A549 (cell line): ENCODE data around the gene TASP1. TPM values are rescaled to one million over a fixed set of nuclear protein-coding genes. Genes with fewer than 3 reads are reported as not detected.

ENCODE experiments used
- ATAC-seq, 2 experiments: fragments of 200-7000 bp in 1 of 2; fragments of >200 bp in 1 of 2; cut with Nextera tagmentation in 1 of 2; cut with Tn5 transposase in 1 of 2; 3 replicates each; pipeline versions ENCODE4 v1.8.0 to v1.9.1; 2018 to 2020; ENCODE audit warnings: mild to moderate bottlenecking in 1 of 2, moderate library complexity in 1 of 2
- CTCF ChIA-PET: fragments of 300-600 bp; sonication (Branson Sonifier 250); formaldehyde crosslinking; extraction: SDS; loops from one replicate; lab custom pipeline; 2021; ENCODE audit warnings: antibody characterized with exemption, inconsistent platforms; lab: Yijun Ruan, JAX
- POLR2A ChIA-PET: fragments of 350-600 bp; formaldehyde crosslinking; extraction: SDS; loops from one replicate; lab custom pipeline; 2021; ENCODE audit warnings: antibody characterized with exemption, inconsistent platforms; lab: Yijun Ruan, JAX
- DNase-seq, 2 experiments: peaks; one replicate each; pipeline versions ENCODE4 v3.0.0 to v3.0.0-alpha.2; 2011 to 2016; ENCODE audit warnings: low read depth in 1 of 2, low spot score in 1 of 2
- FAIRE-seq: peaks from 2 replicates; lab custom pipeline; 2011; peaks lifted over from hg19 to GRCh38; lab: Jason Lieb, UNC
- H3K27ac ChIP-seq, 2 experiments: fragments of >200 bp; sonication (Bioruptor Twin); formaldehyde crosslinking; 3 replicates each; pipeline ENCODE4 v1.5.1; 2016 to 2017
- H3K4me1 ChIP-seq: fragments of >200 bp; sonication (Bioruptor Twin); formaldehyde crosslinking; 3 replicates; pipeline ENCODE4 v1.6.1; 2016
- H3K4me2 ChIP-seq: fragments of >200 bp; sonication (Bioruptor Twin); formaldehyde crosslinking; 3 replicates; pipeline ENCODE4 v1.6.1; 2016
- H3K4me3 ChIP-seq: fragments of >200 bp; sonication (Bioruptor Twin); formaldehyde crosslinking; 3 replicates; pipeline ENCODE4 v1.5.1; 2016
- H3K9me3 ChIP-seq: fragments of >200 bp; sonication (Bioruptor Twin); formaldehyde crosslinking; 3 replicates; pipeline ENCODE4 v1.6.1; 2016
- BHLHE40 ChIP-seq: IDR thresholded peaks from 2 replicates; pipeline ENCODE4 v1.6.1; 2012; ENCODE audit warnings: low read depth, low read length, inconsistent platforms
- CTCF ChIP-seq: fragments of >200 bp; sonication (Bioruptor Twin); formaldehyde crosslinking; IDR thresholded peaks from 3 replicates; pipeline ENCODE4 v1.5.1; 2016
- EHMT2 ChIP-seq: fragments of 200-600 bp; sonication (generic); IDR thresholded peaks from 2 replicates; pipeline ENCODE4 v1.6.1; 2016; ENCODE audit warnings: antibody characterized with exemption, low read depth, mild to moderate bottlenecking, moderate library complexity
- ELK1 ChIP-seq: fragments of 150-350 bp; IDR thresholded peaks from 2 replicates; pipeline ENCODE4 v1.6.1; 2014; ENCODE audit warnings: low read depth, mild to moderate bottlenecking, low read length
- FOSB ChIP-seq: fragments of 250-450 bp; sonication (Bioruptor Pico); IDR thresholded peaks from 2 replicates; pipeline ENCODE4 v1.5.0; 2020; ENCODE audit warnings: mild to moderate bottlenecking, moderate library complexity
- FOXS1 ChIP-seq: fragments of 250-450 bp; sonication (Bioruptor Pico); IDR thresholded peaks from 2 replicates; pipeline ENCODE4 v1.5.0; 2020; ENCODE audit warnings: mild to moderate bottlenecking, moderate library complexity
- GATA3 ChIP-seq: IDR thresholded peaks from 2 replicates; pipeline ENCODE4 v1.6.1; 2012; ENCODE audit warnings: borderline replicate concordance
- HDAC2 ChIP-seq: fragments of 200-600 bp; sonication (generic); IDR thresholded peaks from 2 replicates; pipeline ENCODE4 v1.6.1; 2016
- HES2 ChIP-seq: fragments of >200 bp; sonication (Bioruptor Twin); formaldehyde crosslinking; IDR thresholded peaks from 2 replicates; pipeline ENCODE4 v1.6.1; 2016
- HEYL ChIP-seq: fragments of 250-450 bp; sonication (Bioruptor Pico); IDR thresholded peaks from 2 replicates; pipeline ENCODE4 v1.8.0; 2021; ENCODE audit warnings: mild to moderate bottlenecking, moderate library complexity
- HOXB13 ChIP-seq: fragments of 250-450 bp; sonication (Bioruptor Pico); IDR thresholded peaks from 2 replicates; pipeline ENCODE4 v1.5.0; 2020; ENCODE audit warnings: low read depth, mild to moderate bottlenecking, moderate library complexity
- HOXB5 ChIP-seq: fragments of 250-450 bp; sonication (Bioruptor Pico); IDR thresholded peaks from 2 replicates; pipeline ENCODE4 v1.5.0; 2020; ENCODE audit warnings: mild to moderate bottlenecking, moderate library complexity
- JUNB ChIP-seq: fragments of >200 bp; sonication (Bioruptor Twin); formaldehyde crosslinking; IDR thresholded peaks from 2 replicates; pipeline ENCODE4 v1.6.1; 2016
- MAFK ChIP-seq: fragments of 450-650 bp; IDR thresholded peaks from 2 replicates; pipeline ENCODE4 v1.6.1; 2014; ENCODE audit not compliant: partially characterized antibody
- RAD21 ChIP-seq, 2 experiments: fragments of >200 bp in 1 of 2; sonication (Bioruptor Twin) in 1 of 2; formaldehyde crosslinking in 1 of 2; IDR thresholded peaks in 1 of 2; conservative IDR thresholded peaks in 1 of 2; 2 replicates in 1 of 2; 3 replicates in 1 of 2; pipeline ENCODE4 v1.6.1; 2012 to 2018; ENCODE audit warnings: inconsistent platforms in 1 of 2
- RCOR1 ChIP-seq: fragments of 150-350 bp; IDR thresholded peaks from 2 replicates; pipeline ENCODE4 v1.6.1; 2014; ENCODE audit warnings: antibody characterized with exemption, low read length, low read depth
- RFX5 ChIP-seq: fragments of 450-650 bp; IDR thresholded peaks from 2 replicates; pipeline ENCODE4 v1.7.1; 2014; ENCODE audit warnings: antibody characterized with exemption, mild to moderate bottlenecking, moderate library complexity
- SREBF2 ChIP-seq: fragments of 450-650 bp; IDR thresholded peaks from 2 replicates; pipeline ENCODE4 v1.6.1; 2014; ENCODE audit warnings: mild to moderate bottlenecking, moderate library complexity
- TFCP2L1 ChIP-seq: fragments of 250-450 bp; sonication (Bioruptor Pico); IDR thresholded peaks from 2 replicates; pipeline ENCODE4 v1.5.0; 2021; ENCODE audit warnings: mild to moderate bottlenecking
- USF2 ChIP-seq: fragments of 450-650 bp; IDR thresholded peaks from 2 replicates; pipeline ENCODE4 v1.6.1; 2014; ENCODE audit warnings: antibody characterized with exemption
- ZC3H11A ChIP-seq: fragments of 450-650 bp; IDR thresholded peaks from 2 replicates; pipeline ENCODE4 v1.6.1; 2014; ENCODE audit warnings: antibody characterized with exemption, mild to moderate bottlenecking
- ZNF302 ChIP-seq: fragments of 250-450 bp; sonication (Bioruptor Pico); IDR thresholded peaks from 2 replicates; pipeline ENCODE4 v1.9.0; 2021; ENCODE audit warnings: inconsistent platforms, mild to moderate bottlenecking, moderate library complexity
- ZSCAN20 ChIP-seq: fragments of 250-450 bp; sonication (Bioruptor Pico); IDR thresholded peaks from 2 replicates; pipeline ENCODE4 v1.8.0; 2022; ENCODE audit warnings: mild to moderate bottlenecking, moderate library complexity
- WGBS: methylation state at CpG from one replicate; pipeline ENCODE4 v1.1.6; 2017; ENCODE audit errors: missing lambda C conversion rate; 5-methylcytosine and 5-hydroxymethylcytosine counted together
- polyA plus RNA-seq, 4 experiments: library from polyadenylated mRNA; depleted of rRNA in 3 of 4; stranded (reverse); fragments of >200 nt; fragmentation: RNase III in 1 of 4; extraction: RNeasy Plus Mini Kit Qiagen cat#74134 plus additional on column Dnase treatment in 1 of 4; gene quantifications; 2 replicates in 3 of 4; 3 replicates in 1 of 4; pipeline ENCODE4 v1.2.3, GENCODE V29; 2011 to 2017

TASP1 gene
- polyA plus RNA-seq, 2 of the 4 experiments (the other 2 are of a cell fraction) = 9.5 to 18.2 TPM

GRCh38 chr20:13419477-13419876 is 219.3 kb downstream of the TASP1 start (continued):
- TF ChIP-seq ELK1 (no peak), GATA3 (no peak), HOXB5 (CRISPR knock-in tag) (no peak), CTCF (no peak), TFCP2L1 (CRISPR knock-in tag) (no peak), HES2 (no peak)

- FAIRE-seq (peak; percentile 85), DNase-seq (no peak), ATAC-seq (no peak)
- H3K4me1 ChIP-seq = peaks cover 21% of the 10 kb centered on the region
- CTCF ChIA-PET = no interaction called here
- TF ChIP-seq FOSB (CRISPR knock-in tag) (no peak), MAFK (no peak), HEYL (CRISPR knock-in tag) (no peak), RCOR1 (no peak), RFX5 (no peak)
- H3K9me3 ChIP-seq = no peaks in the 10 kb centered on the region
- POLR2A ChIA-PET = interaction anchor here (0.5 kb wide), 1 partner anchor 216 kb away, joined by 4 read pairs; no protein-coding TSS in a partner anchor
- H3K27ac ChIP-seq = no peak overlapping the region
- no peak overlapping the region for H3K4me3 ChIP-seq
- no peak overlapping the region for H3K4me2 ChIP-seq
Observed at GRCh38 chr20:13418263-13419229, 220.2 kb downstream of the TASP1 start.

- TF ChIP-seq ZC3H11A = no peak
- no peak for TF ChIP-seq RAD21 (conservative IDR thresholded peaks at IDR 0.05 in 1 of 2, IDR thresholded peaks at IDR 0.05 in 1 of 2)
- TF ChIP-seq ZNF302 (CRISPR knock-in tag) = no peak
- TF ChIP-seq HES2 = no peak
- no peak for TF ChIP-seq SREBF2
- no peak for TF ChIP-seq JUNB
- no peak for TF ChIP-seq FOXS1 (CRISPR knock-in tag)
- TF ChIP-seq HOXB13 (CRISPR knock-in tag) = no peak
- no peak for TF ChIP-seq BHLHE40
- no peak for TF ChIP-seq ZSCAN20 (CRISPR knock-in tag)
- no peak for TF ChIP-seq USF2
- TF ChIP-seq EHMT2 = no peak
- TF ChIP-seq HDAC2 = no peak
- TF ChIP-seq GATA3 = no peak
- DNase-seq (no peak), FAIRE-seq (peak; percentile 65), ATAC-seq (no peak)
- ChIA-PET CTCF (interaction anchor here (0.7 to 1.3 kb wide), 5 partner anchors 14 to 298 kb away, joined by 3 to 4 read pairs (median 3); no protein-coding TSS in a partner anchor), POLR2A (no interaction called here)
- H3K4me2 ChIP-seq = no peak overlapping the region
- WGBS = 92% methylated on average over 3 of the region's 3 CpGs
- no peaks in the 10 kb centered on the region for H3K9me3 ChIP-seq
- H3K4me1 ChIP-seq = peaks cover 16% of the 10 kb centered on the region; the same call in 2 of the 3 replicates
- H3K4me3 ChIP-seq = no peak overlapping the region
- H3K27ac ChIP-seq = no peak overlapping the region
Observed at GRCh38 chr20:13416531-13416930, 222.2 kb downstream of the TASP1 start.
